ENCODE measurements around the gene SLFNL1.

GRCh38 chr1:40982721-40983120 is 38.8 kb downstream of the SLFNL1 start:
- no peak for TF ChIP-seq CTCF (conservative IDR thresholded peaks at IDR 0.05; ENCODE audit: low read depth, low read length)
- no peak for TF ChIP-seq EZH2 (IDR thresholded peaks at IDR 0.05; ENCODE audit: borderline replicate concordance, low read depth, low read length, poor library complexity, severe bottlenecking)
